ENCODE data around the gene VSX1. TPM values are rescaled to one million over a fixed set of nuclear protein-coding genes. Genes with fewer than 3 reads are reported as not detected.

The VSX1 gene
- total RNA-seq, 1 donor from 2014 or later, result not detected

DNA sequence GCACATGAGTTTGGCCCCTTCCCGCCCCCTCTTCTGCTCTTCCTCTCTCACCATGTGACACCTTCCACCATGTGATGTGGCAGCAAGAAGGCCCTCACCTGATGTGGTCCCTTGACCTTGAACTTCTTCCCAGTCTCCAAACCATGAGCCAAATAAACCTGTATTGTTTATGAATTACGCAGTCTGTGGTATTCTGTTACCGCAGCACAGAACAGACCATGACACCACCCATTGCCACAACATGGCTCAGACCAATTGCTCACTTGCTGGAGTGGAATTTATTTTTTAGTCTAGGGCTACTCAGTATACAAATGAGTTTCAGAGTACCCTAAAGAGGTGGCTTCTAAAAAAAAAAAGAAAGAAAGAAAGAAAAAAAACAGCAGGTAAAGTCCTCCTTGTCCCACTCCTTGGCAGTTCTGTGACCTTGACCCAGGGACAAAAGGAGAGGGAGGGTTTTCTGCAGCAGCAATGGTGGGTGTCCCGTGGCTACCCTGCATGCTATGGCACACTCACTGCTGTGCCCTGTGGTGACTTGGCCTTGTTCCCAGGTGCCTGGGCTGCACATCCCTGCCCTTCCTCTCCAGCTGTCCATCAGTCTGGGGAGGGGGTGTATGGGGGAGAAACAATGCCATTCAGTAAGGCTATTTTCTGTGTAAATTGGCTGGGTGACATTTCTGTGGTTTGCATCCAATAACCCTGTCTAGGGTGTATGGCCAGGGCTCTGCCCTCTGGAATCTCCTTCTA, 5.4 kb upstream of the VSX1 start:
- peak; percentile 43 for DNase-seq (ENCODE audit: low read depth)

DNA sequence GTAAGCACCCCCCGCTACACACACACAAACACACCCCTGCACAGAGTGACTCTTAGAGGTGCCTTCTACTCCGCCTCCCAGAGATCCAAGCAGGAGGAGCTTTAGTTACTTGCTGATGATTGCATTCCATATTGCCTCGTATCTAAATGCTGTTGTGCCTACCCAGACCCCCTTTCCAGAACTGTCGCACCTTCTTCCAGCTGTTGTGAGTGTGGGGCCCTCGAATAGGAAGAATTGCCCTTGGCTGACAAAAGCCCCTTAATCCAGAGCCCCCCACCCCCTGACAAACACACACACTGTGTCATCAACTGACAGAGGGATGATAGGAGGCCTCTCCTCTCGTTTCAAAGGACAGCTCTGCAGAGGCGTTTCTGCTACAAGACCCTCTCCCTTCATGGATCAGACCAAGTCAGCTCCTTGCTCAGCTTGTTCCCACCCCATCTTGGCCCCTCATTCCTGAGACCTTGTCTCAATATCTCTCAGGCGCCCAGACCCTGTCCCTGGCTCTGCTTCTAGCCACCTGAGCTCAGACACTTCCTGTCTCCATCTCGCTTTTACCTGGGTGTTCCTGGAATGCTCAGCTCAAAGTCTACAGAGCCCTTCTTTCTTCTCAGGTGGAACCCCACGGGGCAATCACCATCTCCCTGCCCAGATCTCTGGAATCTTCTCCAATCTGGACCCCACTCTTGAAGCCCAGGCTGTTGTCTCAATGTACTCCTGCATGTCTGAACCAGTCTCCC, 4.0 kb upstream of the VSX1 start:
- no peak for DNase-seq (ENCODE audit: low read depth)

DNA sequence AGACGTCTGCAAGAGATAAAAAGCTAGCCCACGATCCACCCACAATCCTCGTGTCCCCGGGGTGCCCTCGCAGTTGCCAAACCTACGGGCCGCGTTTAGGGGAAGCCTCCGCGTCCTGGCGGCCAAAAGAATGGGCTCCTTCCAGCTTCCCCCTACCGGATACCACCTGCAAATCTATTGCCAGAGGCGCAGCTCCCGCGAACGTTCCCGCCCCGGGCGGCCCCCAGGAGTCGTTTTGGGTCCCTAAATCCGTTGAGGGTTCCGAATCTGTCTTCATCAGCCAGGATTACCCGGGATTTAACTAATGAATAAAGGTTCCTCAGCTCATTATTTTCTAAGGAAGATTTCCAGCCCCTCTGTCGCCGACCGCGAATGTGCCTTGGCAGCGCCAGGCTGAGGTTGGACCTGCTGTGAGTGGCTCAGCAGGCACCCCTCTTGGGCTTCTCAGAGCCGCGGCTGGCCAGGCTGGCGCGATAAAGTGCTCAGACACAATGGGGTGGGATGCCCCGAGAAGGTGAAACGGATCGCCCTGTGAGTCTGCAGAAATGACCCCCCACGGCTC, 2.8 kb upstream of the VSX1 start:
- no peak for DNase-seq (ENCODE audit: low read depth)

DNA sequence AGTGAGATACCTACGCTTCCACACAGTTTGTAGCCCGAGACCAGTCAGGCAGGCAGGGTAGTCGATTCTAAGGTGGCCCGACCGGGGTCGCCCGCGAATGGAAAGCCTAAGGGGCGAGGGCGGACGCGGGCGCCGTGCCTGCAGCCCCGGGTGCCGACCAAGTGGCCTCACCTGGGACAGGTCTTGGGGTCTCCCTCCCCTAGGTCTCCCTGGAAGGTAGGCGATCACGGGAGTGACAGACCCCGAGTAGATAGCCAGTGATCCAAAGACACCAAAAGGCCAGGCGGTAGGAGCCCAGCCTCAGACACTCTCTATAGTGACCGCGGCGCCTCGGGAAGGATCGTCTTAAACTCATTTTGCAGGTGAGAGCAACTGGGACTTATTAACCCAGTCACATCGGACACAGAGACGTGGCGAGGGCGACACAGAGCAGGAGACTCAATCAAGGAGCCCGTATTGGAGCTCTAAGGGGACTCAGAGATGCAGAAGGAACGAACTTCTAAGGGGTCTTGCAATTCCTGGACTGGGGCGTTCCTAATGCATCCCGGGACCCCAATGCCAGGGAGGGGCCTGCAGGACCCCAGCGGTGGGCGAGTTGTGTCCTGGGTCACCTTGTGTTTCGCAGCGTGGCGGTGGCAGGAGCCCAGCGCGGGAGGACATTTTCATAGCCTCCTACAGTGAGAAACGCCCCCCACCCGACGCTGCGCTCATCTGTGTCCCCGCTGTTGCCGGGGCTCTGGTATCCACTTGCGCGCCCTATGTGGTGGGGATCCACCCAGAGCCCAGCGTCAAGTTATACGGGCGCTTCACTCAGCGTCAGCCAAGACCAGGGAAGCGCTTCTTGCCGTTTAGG, 2.1 kb upstream of the VSX1 start:
- no peak for DNase-seq (ENCODE audit: low read depth)

DNA sequence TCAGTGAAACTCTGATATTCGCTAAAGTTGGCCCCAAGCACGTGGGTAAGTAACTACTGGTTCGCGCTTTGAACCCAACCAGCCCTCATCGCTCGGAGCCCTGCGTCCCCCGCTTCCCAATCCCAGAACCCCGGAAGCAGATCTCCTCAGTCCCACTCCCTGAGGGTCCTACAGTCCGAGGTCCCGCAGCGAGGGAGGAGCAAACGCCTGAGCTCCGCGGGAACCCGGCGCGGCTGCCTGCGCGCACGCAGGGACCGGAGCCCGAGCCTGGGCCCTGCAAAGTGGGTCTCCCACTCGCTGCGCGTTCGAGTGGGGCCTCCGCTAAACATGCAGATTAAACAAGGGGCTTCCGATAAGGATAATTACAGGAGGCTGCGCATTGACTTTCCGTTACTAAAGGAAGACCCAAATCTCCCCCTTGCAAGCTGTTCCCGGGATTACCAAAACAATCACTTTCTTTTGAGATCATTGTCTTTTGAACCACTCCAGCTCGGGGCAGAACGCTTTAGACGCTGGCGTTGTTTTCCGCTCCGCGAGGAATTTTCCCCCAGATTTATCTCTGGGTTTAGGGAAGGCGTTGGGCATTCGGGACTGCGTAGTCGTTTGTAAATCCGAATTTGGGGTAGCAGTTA, 1.3 kb upstream of the VSX1 start:
- no peak for DNase-seq (ENCODE audit: low read depth)

DNA sequence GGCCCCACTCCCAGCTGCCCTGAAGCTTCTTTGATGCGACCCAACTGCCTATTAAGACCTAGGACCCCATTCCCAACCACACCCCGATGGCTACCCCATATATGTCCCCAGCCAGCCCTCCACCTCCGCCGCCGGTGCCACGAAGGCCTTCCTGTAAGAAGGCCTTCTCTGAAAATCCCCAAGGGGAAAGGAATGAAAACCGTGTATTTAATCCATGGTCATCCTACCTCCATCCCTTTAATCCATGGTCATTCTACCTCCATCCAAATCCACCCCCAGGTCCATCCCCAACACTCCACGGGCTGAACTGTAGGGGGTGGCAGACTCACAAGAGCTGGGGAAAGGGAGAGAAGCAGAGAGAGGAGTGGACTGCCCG, 545 bp upstream of the VSX1 start:
- DNase-seq (ENCODE audit: low read depth), result no peak

DNA sequence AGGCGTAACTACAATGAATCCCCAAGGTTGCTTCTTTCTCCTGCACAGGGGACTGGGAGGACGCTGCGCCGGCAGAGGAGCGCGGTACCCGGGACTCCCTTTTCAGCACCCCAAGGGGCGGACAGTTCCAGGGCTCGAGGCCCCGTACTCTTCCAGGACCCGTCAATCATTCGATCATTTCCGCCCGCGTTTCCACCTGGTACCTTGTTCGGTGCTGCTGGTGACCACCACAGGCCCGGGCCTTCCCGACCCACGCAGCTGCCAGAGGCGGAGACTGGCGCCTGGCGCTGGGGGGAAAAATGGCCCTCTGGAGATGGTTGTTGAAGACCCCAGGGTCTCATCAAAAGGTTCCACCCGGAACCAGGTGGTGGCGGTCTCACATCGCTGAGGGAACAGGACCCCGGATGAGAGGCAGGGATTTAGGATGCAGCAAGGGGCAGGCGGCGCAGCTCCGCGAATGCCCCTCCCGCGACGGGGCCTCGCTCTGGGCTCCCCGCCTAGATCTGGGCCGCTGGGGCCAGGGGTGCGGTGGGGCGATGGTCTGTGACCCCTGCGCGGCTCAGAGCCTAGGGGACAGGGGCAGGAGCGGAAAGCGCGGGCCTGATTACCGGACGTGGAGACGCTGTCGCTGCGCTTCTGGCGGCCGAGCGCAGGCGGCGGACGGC, 744 bp downstream of the VSX1 start:
- DNase-seq (ENCODE audit: low read depth), result peak; percentile 49

DNA sequence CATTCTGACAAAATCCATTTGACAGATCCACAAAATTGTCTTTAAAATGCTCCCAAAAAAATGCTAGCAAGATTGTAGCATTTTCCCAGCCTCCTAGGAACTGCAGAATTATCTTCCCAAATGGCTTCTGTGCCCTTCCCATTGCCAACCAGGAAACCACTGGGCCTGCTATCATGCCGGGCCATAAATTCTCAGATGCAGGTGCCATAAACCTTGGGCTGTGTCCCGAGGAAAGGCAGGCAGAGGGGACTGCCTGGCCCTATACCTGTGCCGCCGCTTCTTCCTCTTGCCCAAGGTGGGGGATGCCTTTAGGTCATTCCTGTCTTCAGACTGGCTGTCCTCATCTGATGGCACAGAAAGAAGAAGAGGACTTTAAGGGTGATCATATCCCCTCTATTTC, 2.8 kb downstream of the VSX1 start:
- no peak for DNase-seq (ENCODE audit: low read depth)

DNA sequence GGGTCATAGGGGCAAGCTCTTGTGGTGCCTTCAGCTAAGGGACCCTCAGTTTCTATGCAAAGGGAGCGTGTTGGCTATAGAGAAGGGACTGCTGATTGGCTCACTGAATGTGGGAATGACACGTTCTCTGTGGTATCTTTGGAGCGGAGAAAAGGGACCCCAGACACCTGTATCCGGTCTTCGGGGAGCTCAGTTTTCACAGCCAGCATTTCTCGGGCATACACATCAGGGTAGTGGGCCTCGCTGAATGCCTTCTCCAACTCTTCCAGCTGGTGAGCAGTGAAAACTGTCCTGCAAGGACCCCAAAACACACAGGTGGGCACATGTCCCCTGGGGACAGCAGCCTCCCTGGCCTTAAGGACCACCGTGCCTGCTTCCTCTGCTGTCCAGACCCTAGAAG, 3.3 kb downstream of the VSX1 start:
- no peak for DNase-seq (ENCODE audit: low read depth)

DNA sequence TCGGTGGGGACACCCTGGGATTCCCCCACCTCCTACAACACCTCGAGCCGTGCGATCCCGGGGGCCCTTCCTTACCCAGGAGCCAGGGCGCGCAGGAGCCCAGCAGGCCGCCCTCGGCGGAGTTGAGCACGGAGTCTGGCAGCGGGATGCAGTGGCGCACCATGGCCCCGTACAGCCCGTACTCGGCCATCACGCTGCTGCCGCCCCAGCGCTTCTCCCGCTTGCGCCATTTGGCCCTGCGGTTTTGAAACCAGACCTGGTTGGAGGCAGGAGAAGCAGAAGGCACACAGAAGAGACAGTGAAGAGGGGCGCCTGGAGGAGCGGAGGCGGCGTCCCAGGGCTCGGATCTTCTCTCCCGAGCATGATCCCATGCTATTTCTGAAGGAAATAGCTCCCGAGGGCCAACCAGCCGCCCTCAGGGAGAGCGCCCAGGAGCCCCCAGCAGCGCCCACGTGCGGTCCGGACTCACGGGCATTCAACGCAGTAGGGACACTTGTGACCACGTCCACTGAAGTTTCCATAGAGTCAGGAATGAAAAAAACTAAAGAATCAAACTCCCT, 4.3 kb downstream of the VSX1 start:
- DNase-seq (ENCODE audit: low read depth), result peak; percentile 60

DNA sequence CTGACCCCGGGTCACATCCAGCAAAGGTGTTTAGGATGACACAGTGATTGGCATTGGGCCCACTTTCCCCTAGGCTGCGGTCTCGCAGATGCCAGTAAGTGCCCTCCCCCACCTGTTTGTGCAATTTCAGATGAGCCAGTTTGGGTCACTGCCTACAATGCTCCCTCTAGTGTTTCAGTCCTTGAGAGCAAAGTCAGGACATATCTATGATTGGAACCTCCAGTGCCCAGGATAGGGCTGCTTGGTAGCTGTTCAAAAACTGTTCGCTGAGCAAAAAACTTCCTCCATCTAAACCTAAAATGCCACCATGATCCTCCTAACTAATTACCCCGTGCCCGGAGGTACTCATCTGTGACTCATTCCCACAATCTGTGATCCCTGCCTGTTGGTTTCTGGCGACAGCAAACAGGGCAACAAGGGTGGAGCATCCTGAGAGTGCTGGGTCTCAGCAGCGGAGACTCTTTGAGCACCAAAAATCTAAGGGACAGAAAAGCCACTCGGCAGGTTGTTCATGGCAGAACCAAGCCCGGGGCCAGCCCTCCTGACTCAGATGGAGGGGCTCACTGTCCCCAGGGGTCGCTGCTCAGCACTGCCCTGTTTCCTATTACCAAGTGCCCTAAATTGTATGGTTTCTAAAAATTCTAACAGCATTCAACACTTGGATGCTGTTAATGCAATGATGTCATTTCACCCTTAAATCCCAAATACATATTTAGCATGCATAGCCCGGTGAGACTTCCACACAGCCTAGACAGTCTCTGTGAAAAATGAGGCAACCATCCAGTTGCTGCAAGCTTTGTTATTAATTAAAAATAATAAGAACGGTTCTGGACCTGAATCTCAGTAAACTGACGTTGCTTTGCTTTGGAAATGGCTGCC, 5.0 kb downstream of the VSX1 start:
- peak; percentile 49 for DNase-seq (ENCODE audit: low read depth)

DNA sequence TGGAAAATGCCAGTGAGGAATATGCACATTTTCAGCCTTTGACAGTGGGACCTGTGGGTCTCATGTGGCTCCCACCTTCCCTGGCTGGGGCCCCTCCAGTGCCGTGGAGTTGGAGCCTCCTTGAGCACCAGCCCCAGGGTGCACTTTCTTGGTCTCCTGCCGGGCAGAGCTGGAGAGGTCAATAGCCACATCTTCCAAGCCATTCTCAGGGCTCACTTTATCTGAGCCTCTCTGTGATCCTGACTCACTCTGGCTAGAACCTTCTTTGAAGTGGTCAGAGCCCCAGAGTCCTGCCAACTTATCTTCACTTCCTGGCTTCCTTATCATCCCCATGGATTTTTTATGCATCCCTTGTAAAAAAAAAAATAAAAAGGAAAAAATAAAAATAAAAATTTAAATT, 5.7 kb downstream of the VSX1 start:
- no peak for DNase-seq (ENCODE audit: low read depth)

DNA sequence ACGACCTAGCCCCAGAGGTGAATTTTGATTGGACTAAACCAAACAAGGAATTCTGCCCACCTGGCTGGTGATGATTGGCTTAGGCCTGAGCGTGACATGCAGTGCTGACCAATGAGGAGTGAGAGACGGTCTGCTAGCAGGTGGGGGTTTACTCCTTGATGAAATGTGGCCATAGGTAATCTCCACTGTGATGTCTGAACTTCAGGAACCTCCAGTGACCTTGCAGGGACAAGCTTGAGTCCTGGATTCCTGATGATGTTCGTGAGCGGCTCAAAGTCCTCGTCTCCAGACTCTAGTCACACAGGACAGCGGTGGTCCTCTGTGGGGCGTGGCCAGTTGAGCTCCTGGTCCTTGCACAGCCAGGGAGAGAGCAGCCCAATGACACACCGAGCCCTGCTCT, 8.4 kb downstream of the VSX1 start:
- no peak for DNase-seq (ENCODE audit: low read depth)

DNA sequence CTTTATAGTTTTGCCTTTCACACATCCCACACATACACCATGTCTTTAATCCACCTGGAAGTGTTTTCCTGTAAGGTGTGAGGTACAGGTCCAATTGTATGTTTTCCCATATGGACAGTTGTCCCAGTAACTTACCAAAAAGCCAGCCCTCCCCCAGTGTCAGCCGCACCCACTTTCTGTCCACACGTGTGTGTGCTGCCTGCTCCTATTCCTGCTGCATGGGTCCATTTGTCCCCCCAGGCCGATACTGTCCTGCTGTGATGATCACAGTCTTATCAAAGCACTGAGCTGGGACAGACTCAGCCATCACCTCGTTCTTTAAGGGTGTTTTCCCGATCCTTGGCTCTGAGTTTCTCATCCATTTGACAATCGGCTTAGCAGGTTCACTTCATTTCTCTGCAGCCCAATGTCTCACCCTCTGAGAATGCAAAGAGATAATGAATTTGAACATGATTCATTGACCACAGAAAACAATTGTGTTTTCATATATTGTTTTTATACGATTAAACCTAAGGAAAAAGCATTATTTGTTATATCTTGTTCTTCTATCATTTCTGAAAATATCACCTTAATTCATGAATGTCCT, 9.6 kb downstream of the VSX1 start:
- DNase-seq (ENCODE audit: low read depth), result no peak

DNA sequence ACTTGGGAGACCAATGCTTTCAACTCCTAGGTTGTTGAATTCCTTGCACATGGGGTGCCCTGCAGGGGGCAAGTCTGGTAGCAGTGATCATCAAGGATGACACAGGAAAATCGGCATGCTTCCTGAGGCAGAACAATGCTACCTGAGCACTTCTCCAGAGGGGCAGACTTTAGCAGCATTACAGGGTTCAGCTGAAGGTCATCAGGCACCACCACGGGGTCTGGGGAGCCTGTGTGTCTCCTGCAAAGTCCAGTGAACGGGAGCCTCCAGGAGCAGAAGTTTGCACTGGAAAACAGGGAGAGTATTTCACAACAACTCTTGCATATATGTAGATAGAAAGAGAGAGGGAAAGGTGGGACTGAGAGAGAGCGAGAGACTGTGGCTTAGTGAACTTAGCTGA, 10.2 kb downstream of the VSX1 start:
- DNase-seq (ENCODE audit: low read depth), result no peak

DNA sequence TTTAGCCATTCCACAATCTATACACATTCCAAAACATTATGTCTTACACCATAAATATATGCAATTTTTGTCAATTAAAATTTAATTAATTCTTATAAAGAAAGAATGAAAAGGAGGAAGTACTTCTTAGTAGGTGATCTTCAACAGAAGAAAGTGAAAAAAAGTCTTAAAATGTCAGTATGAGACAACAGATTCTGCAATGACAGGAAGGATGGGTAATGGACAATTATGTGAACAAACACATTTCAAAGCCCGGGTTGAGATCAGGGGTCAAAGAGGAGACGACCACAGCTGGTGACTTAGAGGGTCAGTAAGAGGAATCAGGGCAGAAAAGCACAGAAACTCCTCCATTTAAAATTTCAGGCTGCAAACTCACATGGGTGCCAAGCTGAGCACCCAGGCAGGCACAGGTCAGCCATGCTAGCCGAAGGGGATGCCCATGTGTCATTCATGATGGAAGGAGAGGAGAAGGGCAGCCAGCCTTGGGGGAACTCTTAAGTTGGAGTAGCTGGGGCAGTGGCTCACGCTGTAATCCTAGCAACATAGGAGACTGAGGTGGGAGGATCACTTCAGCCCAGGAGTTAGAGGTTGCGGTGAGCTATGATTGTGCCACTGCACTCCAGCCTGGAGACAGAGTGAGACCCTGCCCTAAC, 11.0 kb downstream of the VSX1 start:
- no peak for DNase-seq (ENCODE audit: low read depth)

DNA sequence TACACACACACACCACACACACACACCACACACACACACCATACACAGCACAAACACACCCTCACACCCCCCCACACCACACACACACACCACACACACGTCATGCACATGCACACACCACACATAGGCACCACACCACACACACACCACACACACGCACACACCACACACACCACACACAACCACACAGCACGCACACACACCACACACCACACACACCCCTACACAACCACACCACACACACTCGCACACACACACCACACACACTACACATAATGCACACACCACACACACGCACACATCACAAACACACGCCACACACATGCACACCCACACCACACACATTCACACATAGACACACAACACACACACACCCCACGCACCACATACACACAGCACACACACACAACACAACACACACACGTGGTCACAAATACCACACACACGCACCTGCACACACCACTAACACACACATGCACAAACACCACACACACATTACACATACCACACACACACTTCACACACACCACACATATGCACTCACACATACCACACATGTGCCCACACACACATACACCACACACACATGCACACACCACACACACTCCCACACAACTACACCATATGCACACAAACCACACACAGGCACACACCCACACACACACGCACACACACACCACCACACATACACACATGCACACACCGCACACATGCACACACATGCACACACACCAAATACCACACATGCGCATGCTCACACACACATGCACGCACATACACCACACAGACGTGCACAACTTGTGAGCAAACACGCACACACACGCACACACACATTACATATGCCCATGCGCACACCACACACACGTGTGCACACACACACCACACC, 14.6 kb downstream of the VSX1 start:
- DNase-seq (ENCODE audit: low read depth), result no peak

All from myocyte (in vitro differentiated cells).